GM18502 (cell line): ENCODE measurements around the gene PTCD3.

ENCODE experiments used
- ATAC-seq: cut with Tn5 transposase; IDR thresholded peaks from one replicate; pipeline ENCODE4 v1.9.1; 2021; ENCODE audit warnings: mild to moderate bottlenecking; ENCODE audit not compliant: unreplicated experiment, poor library complexity

PTCD3 gene

DNA sequence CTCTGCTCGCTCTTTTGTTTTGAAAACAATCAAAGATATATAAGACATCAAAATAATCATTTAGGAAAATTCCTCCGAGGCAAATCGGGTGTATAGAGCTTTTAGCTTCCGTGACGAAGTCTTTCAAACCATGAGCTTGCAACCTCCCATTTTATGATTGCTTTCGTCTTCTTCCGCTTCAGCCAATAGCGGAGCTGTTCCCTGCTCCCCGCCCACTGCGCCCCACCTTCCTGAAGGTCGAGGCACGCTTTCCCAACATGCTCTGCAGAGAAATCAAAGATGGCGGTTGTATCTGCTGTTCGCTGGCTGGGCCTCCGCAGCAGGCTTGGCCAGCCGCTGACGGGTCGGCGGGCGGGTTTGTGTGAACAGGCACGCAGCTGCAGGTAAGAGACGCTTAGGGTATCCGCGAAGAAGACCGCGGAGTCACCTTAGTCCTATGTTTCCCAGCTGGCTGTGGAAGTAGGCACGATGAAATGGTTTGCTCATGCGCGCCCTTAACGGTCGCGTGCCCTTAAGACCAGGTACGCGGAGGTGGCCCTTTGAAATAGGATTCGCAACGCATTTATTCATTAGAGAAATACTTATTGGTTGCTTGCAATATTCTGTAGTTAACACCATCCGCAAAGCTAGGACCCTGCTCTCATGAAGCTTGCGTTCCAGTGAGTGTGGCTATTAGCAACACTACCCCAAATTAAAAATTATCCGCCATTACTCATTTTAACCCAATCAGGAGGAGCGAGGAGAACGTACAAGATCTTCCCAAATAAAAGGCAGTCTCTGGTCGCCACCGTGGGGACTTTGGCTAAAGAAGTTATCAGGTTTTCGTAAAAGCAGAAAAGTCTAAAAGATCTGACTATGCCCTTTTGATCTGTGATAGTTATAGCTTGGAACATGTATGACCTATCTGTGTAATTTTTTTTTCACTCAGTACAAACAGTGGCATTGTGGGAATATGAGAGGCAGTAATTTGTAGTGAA is at the start of gene PTCD3:
Gene PTCD3, plus strand, starts transcription at position 267 of the 977 bp plus-strand sequence. Its CDS starts 13 bp downstream, at position 280.
- ATAC-seq, result peak; percentile 91

- no peak for ATAC-seq
These were observed 49.3 kb upstream of the PTCD3 start for GRCh38 chr2:86056590-86057331.

GRCh38 chr2:86062043-86062442 is 44.0 kb upstream of the PTCD3 start:
- no peak for ATAC-seq

DNA sequence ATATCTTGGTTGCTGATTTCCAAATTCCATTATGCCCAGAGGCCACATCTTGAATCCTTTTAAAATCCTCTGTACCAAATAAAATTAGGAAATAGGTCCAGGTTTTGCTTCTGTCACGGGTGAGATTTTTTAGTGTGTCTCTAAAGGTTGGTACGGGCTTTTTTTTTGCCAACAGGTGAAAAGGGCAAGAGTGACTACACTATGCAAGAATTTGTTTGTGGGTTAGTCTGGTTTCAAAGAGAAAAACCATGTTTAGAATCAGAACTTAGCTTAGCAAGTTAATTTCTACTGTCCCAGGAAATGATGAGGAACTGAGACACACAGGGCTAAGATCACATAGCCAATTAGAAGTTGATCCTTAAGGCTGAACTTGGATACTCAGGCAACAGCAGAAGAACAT is 42.0 kb upstream of the PTCD3 start:
- ATAC-seq, result no peak

- no peak for ATAC-seq
These were observed 40.5 kb upstream of the PTCD3 start for GRCh38 chr2:86065512-86065911.

GRCh38 chr2:86066007-86066578 is 39.9 kb upstream of the PTCD3 start:
- ATAC-seq, result no peak

GRCh38 chr2:86066915-86067314 is 39.1 kb upstream of the PTCD3 start:
- ATAC-seq, result no peak

GRCh38 chr2:86068136-86068588 is 37.9 kb upstream of the PTCD3 start:
- ATAC-seq, result no peak

- ATAC-seq, result no peak
These were observed 37.4 kb upstream of the PTCD3 start for GRCh38 chr2:86068648-86069047.

- no peak for ATAC-seq
These were observed 36.8 kb upstream of the PTCD3 start for GRCh38 chr2:86069091-86069685.

DNA sequence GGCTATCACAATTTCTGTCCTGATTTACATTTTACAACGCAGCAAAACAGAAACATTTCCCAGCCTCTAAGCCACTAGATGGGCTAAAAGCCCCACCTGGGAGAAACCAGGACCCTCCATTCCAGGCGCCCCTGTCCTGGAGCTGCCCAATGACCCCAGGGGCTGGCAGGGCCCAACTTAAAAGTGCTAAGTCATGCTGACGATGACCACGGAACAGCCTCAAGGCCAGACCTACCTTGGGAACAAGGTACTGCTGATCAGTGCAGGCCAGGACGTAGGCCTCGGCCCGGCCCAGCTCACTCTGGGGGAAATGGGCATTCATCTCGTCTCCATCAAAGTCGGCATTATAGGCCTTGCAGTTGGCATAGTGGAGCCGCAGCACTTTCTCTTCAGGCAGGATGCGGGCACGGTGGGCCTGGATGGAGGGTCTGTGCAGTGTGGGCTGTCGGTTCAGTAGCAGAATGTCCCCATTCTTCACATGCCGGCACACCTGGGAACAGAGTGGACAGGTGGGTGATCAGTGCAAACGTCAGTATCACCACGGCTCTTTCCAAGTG is 36.2 kb upstream of the PTCD3 start:
- no peak for ATAC-seq

- ATAC-seq, result no peak
These were observed 35.2 kb upstream of the PTCD3 start for GRCh38 chr2:86070868-86071267.

DNA sequence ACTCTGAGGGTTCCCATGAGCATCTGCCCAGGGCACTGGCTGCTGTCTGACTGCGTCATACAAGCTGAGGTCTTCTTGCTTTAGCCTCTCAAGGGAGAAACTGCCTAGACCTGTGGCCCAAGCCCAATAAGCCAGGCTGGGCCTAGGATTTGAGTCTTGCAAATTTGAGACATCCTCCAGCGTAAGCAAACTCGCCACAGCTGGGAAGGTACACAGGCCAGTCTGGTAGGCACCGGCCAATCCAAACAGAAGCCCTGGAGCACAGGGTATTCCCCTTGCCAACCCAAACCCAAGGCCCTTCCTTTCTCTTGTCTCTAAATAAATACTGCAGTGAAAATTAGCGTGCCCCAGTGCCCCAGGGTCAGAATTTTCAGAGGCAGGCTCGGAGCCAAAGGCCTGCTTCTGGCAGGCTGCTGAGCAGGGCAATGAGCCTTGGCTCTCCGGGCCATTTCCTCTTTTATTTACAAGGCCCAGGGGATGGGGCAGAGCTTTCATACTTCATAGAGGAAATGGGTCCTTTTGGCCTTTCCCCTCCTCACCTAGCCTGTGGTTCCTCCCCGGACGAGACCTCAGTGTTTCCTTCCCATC is 33.7 kb upstream of the PTCD3 start:
- ATAC-seq, result no peak

DNA sequence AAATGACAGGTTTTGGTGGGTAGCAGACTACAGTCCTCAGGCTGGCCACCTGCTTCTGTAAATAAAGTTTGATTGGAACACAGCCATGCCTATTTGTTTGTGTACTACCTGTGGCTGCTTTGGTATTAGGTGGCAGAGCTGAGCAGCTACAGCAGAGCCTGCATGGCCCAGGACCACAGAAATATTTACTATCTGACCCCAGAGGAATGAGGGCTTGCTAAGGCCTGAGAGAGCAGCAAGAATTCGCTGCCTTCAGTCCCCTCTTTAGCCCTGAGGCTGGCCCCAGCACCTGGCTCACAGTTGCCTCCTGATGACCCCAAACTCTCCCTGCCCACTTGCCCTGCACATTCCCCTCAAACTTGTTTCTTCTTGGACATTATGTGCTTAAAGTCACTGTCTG is 32.8 kb upstream of the PTCD3 start:
- ATAC-seq, result no peak

DNA sequence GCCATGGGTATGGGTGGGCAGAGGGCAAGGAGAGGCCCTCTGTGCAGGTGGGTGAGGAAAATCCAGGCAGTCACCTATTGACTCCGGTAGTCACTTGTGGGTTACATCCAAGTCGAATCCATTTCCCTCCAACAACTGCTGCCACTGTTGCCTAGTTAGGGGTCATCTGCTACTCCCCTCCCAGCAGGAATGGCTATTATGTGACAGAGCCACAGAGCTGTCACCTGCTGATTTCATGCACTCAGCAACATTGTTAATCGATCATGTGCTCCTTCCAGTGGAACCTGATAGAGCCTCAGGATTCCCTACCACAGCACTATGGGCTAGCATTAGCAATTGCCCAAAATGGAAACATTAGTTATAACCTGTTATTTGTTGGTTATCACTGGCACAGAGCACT is 31.8 kb upstream of the PTCD3 start:
- no peak for ATAC-seq

GRCh38 chr2:86074811-86075210 is 31.2 kb upstream of the PTCD3 start:
- ATAC-seq, result no peak

GRCh38 chr2:86075886-86076285 is 30.1 kb upstream of the PTCD3 start:
- ATAC-seq, result no peak

DNA sequence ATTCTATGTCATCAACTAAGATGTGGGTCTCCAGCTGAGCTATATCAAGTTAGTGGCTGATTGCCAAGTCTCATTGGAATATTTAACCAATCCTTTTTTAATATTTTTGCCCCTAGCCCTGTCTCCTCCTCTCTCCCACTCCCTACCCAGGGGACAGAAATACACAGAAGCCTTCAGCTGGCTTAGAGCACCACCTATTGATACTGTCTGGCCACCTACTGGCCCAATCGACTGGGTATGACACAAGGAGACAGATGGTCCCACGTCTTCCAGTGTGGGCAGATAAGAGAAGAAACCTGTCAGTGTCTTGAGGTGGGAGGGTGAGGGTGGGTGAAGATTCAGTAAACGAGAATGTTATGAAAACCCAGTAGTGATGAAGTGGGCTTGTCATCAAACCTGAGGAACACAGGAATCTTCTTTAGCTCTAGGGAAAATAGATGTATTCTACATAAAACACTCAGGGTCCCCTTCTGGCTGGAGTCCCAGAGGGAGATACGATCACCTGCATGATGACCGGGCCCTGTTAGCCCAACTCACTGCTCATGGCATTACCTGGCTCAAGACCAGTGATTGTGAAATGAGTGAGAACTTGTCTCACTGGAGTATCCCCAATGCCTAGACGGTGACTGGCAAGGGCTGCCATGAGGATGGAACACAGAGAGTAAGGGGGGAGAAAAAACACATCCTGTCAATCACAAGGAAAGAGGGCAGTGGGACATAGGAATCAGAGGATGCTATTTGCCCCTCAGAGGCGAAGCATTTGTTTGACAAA is 27.1 kb upstream of the PTCD3 start:
- ATAC-seq, result no peak
